ENCODE data around the gene ANKMY2.

ANKMY2 gene

DNA sequence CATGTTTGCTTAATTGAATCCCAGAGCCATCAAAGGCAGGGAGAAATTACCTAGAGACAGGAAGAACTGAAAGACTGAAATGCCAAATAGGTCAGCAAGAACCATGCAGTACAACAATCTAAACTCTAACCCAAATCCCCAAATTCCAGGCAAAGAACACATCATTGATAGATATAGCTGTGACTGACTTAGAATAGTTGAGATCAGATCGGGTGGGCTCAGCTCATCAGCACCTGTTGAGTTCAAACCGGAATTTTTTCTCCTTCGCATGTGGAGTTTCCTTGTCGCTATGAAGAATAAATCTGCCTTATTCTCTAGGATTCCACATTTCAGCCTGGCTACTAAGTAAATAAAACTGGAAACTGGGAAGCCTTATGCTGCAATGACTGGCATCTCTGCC, 1.4 kb downstream of the ANKMY2 start:
- H3K4me3 ChIP-seq (ENCODE audit: low read depth, low read length) = no peak overlapping the region
- DNase-seq (ENCODE audit: low read depth) = no peak
- TF ChIP-seq, protein P1, sequence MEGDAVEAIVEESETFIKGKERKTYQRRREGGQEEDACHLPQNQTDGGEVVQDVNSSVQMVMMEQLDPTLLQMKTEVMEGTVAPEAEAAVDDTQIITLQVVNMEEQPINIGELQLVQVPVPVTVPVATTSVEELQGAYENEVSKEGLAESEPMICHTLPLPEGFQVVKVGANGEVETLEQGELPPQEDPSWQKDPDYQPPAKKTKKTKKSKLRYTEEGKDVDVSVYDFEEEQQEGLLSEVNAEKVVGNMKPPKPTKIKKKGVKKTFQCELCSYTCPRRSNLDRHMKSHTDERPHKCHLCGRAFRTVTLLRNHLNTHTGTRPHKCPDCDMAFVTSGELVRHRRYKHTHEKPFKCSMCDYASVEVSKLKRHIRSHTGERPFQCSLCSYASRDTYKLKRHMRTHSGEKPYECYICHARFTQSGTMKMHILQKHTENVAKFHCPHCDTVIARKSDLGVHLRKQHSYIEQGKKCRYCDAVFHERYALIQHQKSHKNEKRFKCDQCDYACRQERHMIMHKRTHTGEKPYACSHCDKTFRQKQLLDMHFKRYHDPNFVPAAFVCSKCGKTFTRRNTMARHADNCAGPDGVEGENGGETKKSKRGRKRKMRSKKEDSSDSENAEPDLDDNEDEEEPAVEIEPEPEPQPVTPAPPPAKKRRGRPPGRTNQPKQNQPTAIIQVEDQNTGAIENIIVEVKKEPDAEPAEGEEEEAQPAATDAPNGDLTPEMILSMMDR (IDR thresholded peaks at IDR 0.05; ENCODE audit: insufficient read depth, low read depth, low read length, missing control alignments) = no peak

GRCh38 chr7:16638282-16639280, 7.0 kb downstream of the ANKMY2 start:
- no peak for DNase-seq (ENCODE audit: low read depth)
- H3K4me3 ChIP-seq (ENCODE audit: low read depth, low read length) = no peak overlapping the region
- TF ChIP-seq, protein P1 (IDR thresholded peaks at IDR 0.05; ENCODE audit: insufficient read depth, low read depth, low read length, missing control alignments) = no peak

DNA sequence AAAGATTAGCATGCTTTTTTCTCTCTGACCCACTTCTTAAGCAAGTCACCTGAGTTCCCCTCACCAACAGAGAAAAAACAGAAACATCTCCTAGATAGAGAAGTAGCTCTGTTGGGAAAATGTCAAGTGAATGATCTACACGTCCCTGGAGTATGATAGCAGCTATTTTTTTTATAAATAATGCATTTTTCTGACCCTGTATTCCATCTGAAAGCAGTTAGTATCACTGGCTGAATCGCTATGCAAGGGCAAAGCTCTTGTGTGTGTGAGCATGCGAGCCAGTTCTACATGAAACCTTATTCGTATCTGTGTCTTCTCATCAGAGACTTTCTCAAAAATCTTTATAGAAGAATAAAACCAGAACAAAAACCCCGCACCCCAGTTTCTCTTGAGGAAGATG, 8.2 kb downstream of the ANKMY2 start:
- no peak for DNase-seq (ENCODE audit: low read depth)

DNA sequence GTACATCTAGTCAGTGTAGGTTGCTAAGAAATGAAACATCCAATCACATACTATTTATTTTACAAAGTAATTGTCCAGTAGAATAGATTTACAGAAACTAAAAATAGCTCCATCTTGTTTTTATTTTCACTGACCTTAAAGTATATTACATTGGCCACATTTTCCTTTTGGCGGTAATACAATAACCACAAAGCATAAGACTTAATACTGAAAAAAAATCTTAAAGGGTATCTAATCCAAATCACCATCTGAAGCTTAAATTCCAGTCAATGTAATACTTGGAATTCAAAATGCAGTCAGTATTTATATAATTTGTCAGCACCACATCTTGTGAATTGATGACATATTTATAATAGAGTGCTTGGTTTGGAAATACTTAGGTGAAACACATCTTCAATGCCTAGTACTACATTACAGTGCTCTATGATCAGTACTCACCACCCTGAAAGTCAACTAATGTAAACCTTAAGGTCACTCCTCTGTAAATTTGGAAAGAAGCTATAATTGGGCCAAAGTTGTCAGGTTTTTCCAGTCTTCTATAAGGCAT, 8.9 kb downstream of the ANKMY2 start:
- no peak overlapping the region for H3K4me3 ChIP-seq (ENCODE audit: low read depth, low read length)
- TF ChIP-seq, protein P1 (IDR thresholded peaks at IDR 0.05; ENCODE audit: insufficient read depth, low read depth, low read length, missing control alignments) = no peak
- no peak for DNase-seq (ENCODE audit: low read depth)

More for the DNA sequence above, 8.2 kb downstream of the ANKMY2 start:
- H3K4me3 ChIP-seq (ENCODE audit: low read depth, low read length) = no peak overlapping the region
- TF ChIP-seq, protein P1 (IDR thresholded peaks at IDR 0.05; ENCODE audit: insufficient read depth, low read depth, low read length, missing control alignments) = no peak

- TF ChIP-seq, protein P1 (IDR thresholded peaks at IDR 0.05; ENCODE audit: insufficient read depth, low read depth, low read length, missing control alignments) = no peak
- H3K4me3 ChIP-seq (ENCODE audit: low read depth, low read length) = no peak overlapping the region
- no peak for DNase-seq (ENCODE audit: low read depth)
Measured at GRCh38 chr7:16634271-16634738, 11.2 kb downstream of the ANKMY2 start.

- no peak overlapping the region for H3K4me3 ChIP-seq (ENCODE audit: low read depth, low read length)
- TF ChIP-seq, protein P1 (IDR thresholded peaks at IDR 0.05; ENCODE audit: insufficient read depth, low read depth, low read length, missing control alignments) = no peak
- DNase-seq (ENCODE audit: low read depth) = no peak
Measured at GRCh38 chr7:16630654-16631053, 14.9 kb downstream of the ANKMY2 start.
